ENCODE results near the gene DYNLRB1. TPM values are rescaled to one million over a fixed set of nuclear protein-coding genes. Genes with fewer than 3 reads are reported as not detected.
A peak's percentile ranks its signal among the peaks of the same experiment; 100 is the strongest.

Gene DYNLRB1
- total and polyA plus RNA-seq, 4 donors: 81.4 to 331 (median 231) TPM

GRCh38 chr20:34529742-34530141 is 13.5 kb downstream of the DYNLRB1 start:
- Histone ChIP-seq H3K9me3 (ENCODE audit: control insufficient read depth, insufficient read depth, low read length) (no peaks in the 10 kb centered on the region), H3K4me3 (ENCODE audit: low read depth, low read length) (no peak overlapping the region), H3K36me3 (ENCODE audit: control insufficient read depth, insufficient read depth, low read length) (peaks cover 81% of the 10 kb centered on the region), H3K4me1 (ENCODE audit: control insufficient read depth, insufficient read depth, low read length) (peaks cover 36% of the 10 kb centered on the region), H3K27me3 (ENCODE audit: control insufficient read depth, insufficient read depth, low read length) (no peaks in the 10 kb centered on the region), H3K27ac (ENCODE audit: low read depth, low read length) (no peak overlapping the region)
- WGBS (ENCODE audit: insufficient coverage): 90% methylated on average over 3 of the region's 3 CpGs
- DNase-seq (ENCODE audit: low read depth in 4 of 6, low spot score in 6 of 6): no peak

DNA sequence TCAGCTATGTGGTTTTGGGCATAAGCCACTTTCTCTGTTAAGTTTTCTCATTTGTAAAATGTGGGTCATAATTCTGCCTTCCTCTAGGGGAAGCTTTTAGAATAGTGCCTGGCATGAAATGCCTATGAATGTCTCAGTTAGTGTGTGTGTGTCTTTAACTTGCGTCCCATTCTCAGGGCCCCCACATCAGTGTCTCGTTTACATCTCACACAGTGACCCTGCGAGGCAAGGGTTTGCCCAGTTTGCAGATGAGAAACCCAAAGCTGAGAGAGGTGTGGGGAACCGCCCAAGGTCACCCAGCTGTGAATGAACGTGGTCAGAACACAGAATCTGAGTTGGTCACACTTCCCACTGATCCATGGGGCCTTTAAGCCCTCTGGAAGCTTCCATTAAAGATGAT is 14.1 kb downstream of the DYNLRB1 start:
- Histone ChIP-seq H3K9me3 (ENCODE audit: control insufficient read depth, insufficient read depth, low read length) (no peaks in the 10 kb centered on the region), H3K36me3 (ENCODE audit: control insufficient read depth, insufficient read depth, low read length) (peaks cover 86% of the 10 kb centered on the region), H3K4me1 (ENCODE audit: control insufficient read depth, insufficient read depth, low read length) (peaks cover 30% of the 10 kb centered on the region), H3K27me3 (ENCODE audit: control insufficient read depth, insufficient read depth, low read length) (no peaks in the 10 kb centered on the region), H3K4me3 (ENCODE audit: low read depth, low read length) (no peak overlapping the region), H3K27ac (ENCODE audit: low read depth, low read length) (no peak overlapping the region)
- WGBS (ENCODE audit: insufficient coverage): 89% methylated on average over 3 of the region's 5 CpGs
- no peak for DNase-seq (ENCODE audit: low read depth in 4 of 6, low spot score in 6 of 6)

DNA sequence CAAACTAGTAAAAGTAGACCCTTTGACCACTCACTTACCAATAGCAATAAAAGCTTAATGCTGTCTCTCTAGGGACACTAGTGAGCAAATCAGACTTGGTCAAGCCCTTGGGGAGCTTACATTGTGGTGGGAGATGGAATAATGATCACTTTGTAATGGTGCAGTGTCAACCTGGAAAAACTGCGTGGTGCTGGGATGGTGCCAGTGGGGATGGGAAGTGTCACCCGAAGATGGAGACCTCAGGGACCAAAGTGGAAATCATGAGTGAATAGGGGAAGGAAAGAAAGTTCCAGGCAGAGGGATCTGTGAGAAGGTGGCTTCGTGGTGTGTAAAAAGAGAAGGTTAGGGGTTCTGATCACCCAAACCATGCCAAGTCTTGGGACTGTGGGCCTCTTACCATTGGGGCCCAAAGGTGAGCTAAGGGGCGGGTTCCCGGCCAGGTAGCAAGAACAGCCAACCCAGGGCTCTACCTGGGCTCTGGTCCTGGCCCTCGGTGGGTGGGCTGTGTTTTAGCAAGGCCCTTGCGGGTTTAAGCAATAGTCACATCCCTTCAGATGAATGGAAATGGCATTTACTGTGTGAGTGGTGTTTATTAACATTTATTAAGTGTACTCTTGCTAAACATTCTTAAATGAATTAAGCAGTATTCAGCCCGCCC is 15.5 kb downstream of the DYNLRB1 start:
- Histone ChIP-seq H3K27ac (ENCODE audit: low read depth, low read length) (peak overlapping the region; percentile 57), H3K4me3 (ENCODE audit: low read depth, low read length) (no peak overlapping the region), H3K4me1 (ENCODE audit: control insufficient read depth, insufficient read depth, low read length) (peaks cover 20% of the 10 kb centered on the region), H3K36me3 (ENCODE audit: control insufficient read depth, insufficient read depth, low read length) (peaks cover 86% of the 10 kb centered on the region), H3K9me3 (ENCODE audit: control insufficient read depth, insufficient read depth, low read length) (no peaks in the 10 kb centered on the region), H3K27me3 (ENCODE audit: control insufficient read depth, insufficient read depth, low read length) (no peaks in the 10 kb centered on the region)
- 89% methylated on average over 6 of the region's 8 CpGs for WGBS (ENCODE audit: insufficient coverage)
- no peak for DNase-seq (ENCODE audit: low read depth in 4 of 6, low spot score in 6 of 6)

DNA sequence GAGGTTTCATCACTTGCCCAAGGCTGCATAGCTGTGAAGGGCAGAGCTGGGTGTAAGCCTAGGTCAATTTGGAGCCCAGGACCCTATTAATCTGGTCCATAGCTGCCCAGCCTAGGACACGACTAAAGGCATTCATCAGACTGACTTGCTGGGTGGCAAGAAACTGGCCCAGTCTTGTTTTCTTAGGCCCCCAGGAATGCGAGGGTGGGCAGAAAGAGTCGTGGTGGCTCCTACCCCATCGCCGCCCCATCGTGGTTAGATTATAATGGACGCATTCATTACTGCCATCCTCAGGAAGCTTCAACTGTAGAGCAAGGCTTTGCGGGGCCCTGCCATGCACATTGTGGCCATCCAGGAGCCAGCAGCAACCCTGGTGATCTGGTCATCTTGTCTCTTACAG is 16.1 kb downstream of the DYNLRB1 start:
- peaks cover 20% of the 10 kb centered on the region for H3K4me1 ChIP-seq (ENCODE audit: control insufficient read depth, insufficient read depth, low read length)
- 74% methylated on average over 8 of the region's 8 CpGs for WGBS (ENCODE audit: insufficient coverage)
- H3K36me3 ChIP-seq (ENCODE audit: control insufficient read depth, insufficient read depth, low read length): peaks cover 86% of the 10 kb centered on the region
- no peaks in the 10 kb centered on the region for H3K27me3 ChIP-seq (ENCODE audit: control insufficient read depth, insufficient read depth, low read length)
- H3K4me3 ChIP-seq (ENCODE audit: low read depth, low read length): no peak overlapping the region
- no peak for DNase-seq (ENCODE audit: low read depth in 4 of 6, low spot score in 6 of 6)
- no peaks in the 10 kb centered on the region for H3K9me3 ChIP-seq (ENCODE audit: control insufficient read depth, insufficient read depth, low read length)
- peak overlapping the region; percentile 57 for H3K27ac ChIP-seq (ENCODE audit: low read depth, low read length)

DNA sequence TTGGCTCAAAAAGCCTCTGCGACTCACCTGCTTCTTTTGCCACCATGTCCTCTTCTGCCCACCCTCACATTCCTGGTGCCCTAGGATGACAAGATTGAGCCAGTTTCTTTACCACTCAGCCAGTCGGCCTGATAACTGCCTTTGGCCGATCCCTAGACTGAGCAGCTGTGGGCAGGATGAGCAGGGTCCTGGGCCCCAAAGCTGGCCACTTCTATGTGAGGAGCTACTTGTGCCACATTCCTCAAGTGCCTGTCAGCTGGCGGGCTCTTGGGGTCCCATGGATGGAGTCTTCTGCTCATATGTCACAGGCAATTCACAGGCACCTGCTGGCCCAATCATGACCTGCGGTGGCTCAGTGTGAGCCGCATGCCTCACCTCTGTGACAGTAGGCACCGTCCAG is 16.5 kb downstream of the DYNLRB1 start:
- Histone ChIP-seq H3K27ac (ENCODE audit: low read depth, low read length) (peak overlapping the region; percentile 49), H3K27me3 (ENCODE audit: control insufficient read depth, insufficient read depth, low read length) (no peaks in the 10 kb centered on the region), H3K9me3 (ENCODE audit: control insufficient read depth, insufficient read depth, low read length) (no peaks in the 10 kb centered on the region), H3K4me3 (ENCODE audit: low read depth, low read length) (no peak overlapping the region), H3K4me1 (ENCODE audit: control insufficient read depth, insufficient read depth, low read length) (peaks cover 20% of the 10 kb centered on the region), H3K36me3 (ENCODE audit: control insufficient read depth, insufficient read depth, low read length) (peaks cover 87% of the 10 kb centered on the region)
- 96% methylated on average over 7 of the region's 7 CpGs for WGBS (ENCODE audit: insufficient coverage)
- no peak for DNase-seq (ENCODE audit: low read depth in 4 of 6, low spot score in 6 of 6)

DNA sequence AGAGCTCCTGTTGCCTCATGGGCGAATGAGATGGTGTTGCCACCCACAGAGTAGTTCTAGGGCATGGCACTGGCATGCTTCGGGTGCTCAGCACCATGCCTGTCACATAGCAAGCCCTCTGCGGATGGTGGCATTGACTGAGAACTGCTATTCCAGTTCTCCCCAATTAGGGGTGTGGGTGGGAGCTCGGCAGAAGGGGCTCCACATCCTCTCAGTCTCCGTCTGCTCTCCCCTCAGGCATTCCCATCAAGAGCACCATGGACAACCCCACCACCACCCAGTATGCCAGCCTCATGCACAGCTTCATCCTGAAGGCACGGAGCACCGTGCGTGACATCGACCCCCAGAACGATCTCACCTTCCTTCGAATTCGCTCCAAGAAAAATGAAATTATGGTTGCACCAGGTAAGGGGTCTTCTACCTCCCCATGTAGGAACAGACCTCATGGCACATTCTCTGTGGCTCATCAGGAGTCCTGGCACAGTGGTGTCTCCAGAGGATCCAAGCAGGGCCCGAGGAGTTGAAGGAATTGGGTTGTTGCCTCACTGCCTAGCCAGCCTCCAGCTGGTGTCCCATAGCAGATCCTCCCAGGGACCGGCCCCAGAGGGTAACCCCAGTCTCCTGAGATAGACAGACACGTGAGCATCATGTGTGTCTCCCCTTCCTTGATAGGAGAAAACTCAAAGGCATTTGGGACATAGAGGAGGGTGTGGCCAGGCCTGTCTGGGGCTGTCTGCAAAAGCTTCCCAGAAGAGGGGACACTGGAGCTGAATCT is 18.4 kb downstream of the DYNLRB1 start:
- DNase-seq (ENCODE audit: low read depth in 4 of 6, low spot score in 6 of 6): no peak
- peaks cover 78% of the 10 kb centered on the region for H3K36me3 ChIP-seq (ENCODE audit: control insufficient read depth, insufficient read depth, low read length)
- H3K9me3 ChIP-seq (ENCODE audit: control insufficient read depth, insufficient read depth, low read length): no peaks in the 10 kb centered on the region
- H3K4me3 ChIP-seq (ENCODE audit: low read depth, low read length): no peak overlapping the region
- WGBS (ENCODE audit: insufficient coverage): 94% methylated on average over 10 of the region's 15 CpGs
- H3K27me3 ChIP-seq (ENCODE audit: control insufficient read depth, insufficient read depth, low read length): no peaks in the 10 kb centered on the region
- H3K4me1 ChIP-seq (ENCODE audit: control insufficient read depth, insufficient read depth, low read length): peaks cover 15% of the 10 kb centered on the region
- H3K27ac ChIP-seq (ENCODE audit: low read depth, low read length): no peak overlapping the region

DNA sequence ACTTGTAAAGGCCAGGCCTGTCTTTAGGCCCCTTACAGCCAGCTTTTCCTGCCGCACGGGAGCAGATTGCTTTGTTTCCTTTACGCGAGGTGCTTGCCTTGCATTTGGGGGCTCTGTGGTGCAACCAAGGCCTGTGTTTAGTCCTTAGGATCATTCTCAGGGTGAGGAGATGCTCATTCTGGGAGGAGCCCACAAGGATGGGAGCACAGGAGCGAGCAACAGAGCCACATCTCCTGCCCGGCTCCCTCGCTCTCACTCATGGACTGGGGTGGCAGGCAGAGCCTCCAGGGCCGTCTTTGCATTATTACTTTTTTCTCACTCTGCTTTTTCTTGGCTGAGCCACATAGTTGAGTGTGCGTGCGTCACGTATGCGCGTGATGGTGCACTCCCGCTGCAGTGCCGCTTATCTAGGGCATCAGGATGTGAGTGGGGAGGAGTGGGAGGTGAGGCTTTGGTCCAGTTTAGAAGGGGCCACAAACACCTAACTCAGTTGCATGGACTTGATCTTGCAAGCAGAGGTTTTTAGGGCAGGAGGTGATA is 19.1 kb downstream of the DYNLRB1 start:
- WGBS (ENCODE audit: insufficient coverage): 95% methylated on average over 11 of the region's 15 CpGs
- DNase-seq (ENCODE audit: low read depth in 4 of 6, low spot score in 6 of 6): no peak
- H3K36me3 ChIP-seq (ENCODE audit: control insufficient read depth, insufficient read depth, low read length): peaks cover 78% of the 10 kb centered on the region
- no peaks in the 10 kb centered on the region for H3K27me3 ChIP-seq (ENCODE audit: control insufficient read depth, insufficient read depth, low read length)
- no peak overlapping the region for H3K4me3 ChIP-seq (ENCODE audit: low read depth, low read length)
- H3K9me3 ChIP-seq (ENCODE audit: control insufficient read depth, insufficient read depth, low read length): no peaks in the 10 kb centered on the region
- no peak overlapping the region for H3K27ac ChIP-seq (ENCODE audit: low read depth, low read length)
- H3K4me1 ChIP-seq (ENCODE audit: control insufficient read depth, insufficient read depth, low read length): peaks cover 10% of the 10 kb centered on the region

DNA sequence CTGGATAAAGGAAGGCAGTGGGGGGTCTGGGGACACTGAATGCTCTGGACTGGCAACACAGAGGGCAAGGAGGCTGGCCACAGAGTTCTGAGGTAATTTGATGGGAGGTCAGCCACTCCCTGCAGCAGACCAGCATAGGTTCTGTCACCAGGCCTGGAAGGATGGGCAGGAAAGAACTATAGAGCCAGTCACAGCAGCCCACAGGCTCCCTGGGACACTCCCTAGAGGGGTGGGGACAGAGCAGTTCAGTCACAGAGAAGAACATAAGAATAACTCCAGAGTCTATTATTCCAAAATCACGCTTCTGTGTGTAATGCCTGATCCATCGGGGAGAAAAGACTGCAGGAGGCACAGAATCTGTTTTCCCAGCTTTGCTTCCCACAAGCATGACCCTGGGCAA is 19.6 kb downstream of the DYNLRB1 start:
- H3K27ac ChIP-seq (ENCODE audit: low read depth, low read length): no peak overlapping the region
- WGBS (ENCODE audit: insufficient coverage): 71% methylated on average over 2 of the region's 2 CpGs
- no peaks in the 10 kb centered on the region for H3K27me3 ChIP-seq (ENCODE audit: control insufficient read depth, insufficient read depth, low read length)
- H3K9me3 ChIP-seq (ENCODE audit: control insufficient read depth, insufficient read depth, low read length): no peaks in the 10 kb centered on the region
- no peak overlapping the region for H3K4me3 ChIP-seq (ENCODE audit: low read depth, low read length)
- DNase-seq (ENCODE audit: low read depth in 4 of 6, low spot score in 6 of 6): no peak
- peaks cover 80% of the 10 kb centered on the region for H3K36me3 ChIP-seq (ENCODE audit: control insufficient read depth, insufficient read depth, low read length)
- H3K4me1 ChIP-seq (ENCODE audit: control insufficient read depth, insufficient read depth, low read length): peaks cover 10% of the 10 kb centered on the region

DNA sequence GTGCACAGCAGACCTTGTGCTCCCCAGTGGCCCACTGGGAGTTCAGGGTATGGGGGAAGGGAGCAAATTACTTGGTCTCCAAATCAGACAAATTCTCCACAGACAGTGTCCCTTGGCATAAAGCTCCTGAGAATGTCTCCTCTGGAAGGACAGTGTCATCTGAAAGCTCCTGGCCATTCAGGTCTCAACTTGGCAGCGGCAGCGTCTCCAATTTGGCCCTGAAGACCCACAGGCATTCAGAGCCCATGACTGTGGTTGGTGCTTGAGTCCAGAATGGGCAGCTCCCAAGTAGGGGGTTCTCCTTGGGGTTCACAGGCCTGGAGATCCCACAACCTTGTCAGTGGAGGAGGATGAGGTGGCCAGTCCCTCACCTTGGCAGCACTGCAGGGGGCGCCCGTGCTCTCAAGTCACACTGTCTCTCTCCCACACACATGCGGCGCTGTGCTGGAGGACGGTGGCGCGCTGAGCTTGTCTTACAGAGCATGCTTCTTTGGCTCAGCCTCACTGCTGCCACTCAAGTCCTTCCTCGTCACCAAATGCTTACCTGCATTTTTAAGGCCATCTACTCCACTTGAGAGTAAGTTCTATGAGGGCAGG is 20.7 kb downstream of the DYNLRB1 start:
- H3K9me3 ChIP-seq (ENCODE audit: control insufficient read depth, insufficient read depth, low read length): no peaks in the 10 kb centered on the region
- H3K4me1 ChIP-seq (ENCODE audit: control insufficient read depth, insufficient read depth, low read length): peaks cover 7% of the 10 kb centered on the region
- DNase-seq (ENCODE audit: low read depth in 4 of 6, low spot score in 6 of 6): peak in 1 of 6 donors; percentile 19
- no peak overlapping the region for H3K27ac ChIP-seq (ENCODE audit: low read depth, low read length)
- H3K27me3 ChIP-seq (ENCODE audit: control insufficient read depth, insufficient read depth, low read length): no peaks in the 10 kb centered on the region
- no peak overlapping the region for H3K4me3 ChIP-seq (ENCODE audit: low read depth, low read length)
- H3K36me3 ChIP-seq (ENCODE audit: control insufficient read depth, insufficient read depth, low read length): peaks cover 85% of the 10 kb centered on the region
- WGBS (ENCODE audit: insufficient coverage): 66% methylated on average over 4 of the region's 10 CpGs

Measured in spinal cord (tissue), 10 donors.